ENCODE data around the gene FILIP1L. TPM values are rescaled to one million over a fixed set of nuclear protein-coding genes. Genes with fewer than 3 reads are reported as not detected.
A peak's percentile ranks its signal among the peaks of the same experiment; 100 is the strongest.

FILIP1L gene
- total and polyA plus RNA-seq, 2 of the 13 experiments (the other 11 are each of a cell fraction or from before 2014, with no cell fraction given): 8.1 to 187 TPM

- TF ChIP-seq CERS6 (CRISPR knock-in tag; IDR thresholded peaks at IDR 0.05): no peak
- no peak for TF ChIP-seq ZNF576 (CRISPR knock-in tag; IDR thresholded peaks at IDR 0.05)
- TF ChIP-seq ZNF160 (CRISPR knock-in tag; IDR thresholded peaks at IDR 0.05): no peak
- no peak for TF ChIP-seq SSRP1 (CRISPR knock-in tag; IDR thresholded peaks at IDR 0.05)
- peak; percentile 66 for TF ChIP-seq RBFOX2 (IDR thresholded peaks at IDR 0.05; ENCODE audit: low read depth, low read length)
- no peak for TF ChIP-seq RBM39 (IDR thresholded peaks at IDR 0.05; ENCODE audit: low read depth, low read length, poor library complexity, severe bottlenecking)
- no peak for TF ChIP-seq TRIM22 (IDR thresholded peaks at IDR 0.05)
- no peak for TF ChIP-seq ARNTL (CRISPR knock-in tag; IDR thresholded peaks at IDR 0.05)
- TF ChIP-seq ZSCAN22 (CRISPR knock-in tag; IDR thresholded peaks at IDR 0.05): no peak
- 0 out of 2 replicates have a peak, but pooled peaks have one; percentile 15 for TF ChIP-seq AFF4 (CRISPR knock-in tag; IDR thresholded peaks at IDR 0.05)
- TF ChIP-seq HHEX (CRISPR knock-in tag; IDR thresholded peaks at IDR 0.05): no peak
- 0 out of 2 replicates have a peak, but pooled peaks have one; percentile 68 for TF ChIP-seq KAT7 (CRISPR knock-in tag; IDR thresholded peaks at IDR 0.05; ENCODE audit: borderline replicate concordance)
- no peak for TF ChIP-seq FIP1L1 (IDR thresholded peaks at IDR 0.05; ENCODE audit: borderline replicate concordance, insufficient read depth, low read depth, low read length)
- peaks cover 74% of the 10 kb centered on the region for H3K79me2 ChIP-seq (ENCODE audit: insufficient read depth, low read length)
- in situ Hi-C loops (cut with HindIII; ENCODE audit: extremely low pct_ligation_motif_present, low pct_unique_long_range_greater_than_20kb) (loop anchor here (10.0 kb wide), 1 partner anchor 170 kb away; no protein-coding TSS in a partner anchor), intact Hi-C loops (cut with micrococcal nuclease; ENCODE audit: unreplicated experiment) (loop anchor here (5.0 kb wide), 1 partner anchor 188 kb away; no protein-coding TSS in a partner anchor)
- no peaks in the 10 kb centered on the region for H3K9me3 ChIP-seq (ENCODE audit: low read length)
- peaks cover 41% of the 10 kb centered on the region for H4K20me1 ChIP-seq (ENCODE audit: insufficient read depth, low read length)
- H3K36me3 ChIP-seq (replicated peaks in 1 of 2; ENCODE audit: control insufficient read depth in 1 of 2, insufficient read depth in 2 of 2, low read length in 2 of 2): peaks cover 9 to 23% of the 10 kb centered on the region in 2 experiments
- no peak overlapping the region for H2AFZ ChIP-seq (ENCODE audit: low read length)
- peak overlapping the region; percentile 73 to 92 (median 83) for H3K4me3 ChIP-seq (replicated peaks in 1 of 3; ENCODE audit: insufficient read depth in 1 of 3, low read depth in 2 of 3, low read length in 3 of 3)
- FAIRE-seq: no peak
- H3K27ac ChIP-seq (ENCODE audit: extremely low read length, insufficient read depth, low read length): peak overlapping the region; percentile 86
- BruUV-seq (replicated peaks): no TSS peak
- H3K9ac ChIP-seq (ENCODE audit: insufficient read depth, low read depth, low read length): peak overlapping the region; percentile 99
- H3K27me3 ChIP-seq (ENCODE audit: control insufficient read depth in 1 of 2, insufficient read depth in 2 of 2, low read length in 2 of 2): no peaks in the 10 kb centered on the region; a peak in 1 of 5 replicates
- DNase-seq (ENCODE audit: low spot score): no peak
- CTCF ChIA-PET (ENCODE audit: low intra/inter-chr PET ratio, low total read pairs): no interaction called here
- POLR2A ChIA-PET: interaction anchor here (1.6 to 2.4 kb wide), 2 partner anchors 10 to 386 kb away, joined by 7 read pairs; partner anchors contain the start of gene TBC1D23
- peak overlapping the region; percentile 92 for H3K4me2 ChIP-seq (ENCODE audit: low read depth, low read length)
- H3K4me1 ChIP-seq (ENCODE audit: insufficient read depth, low read length): peaks cover 58% of the 10 kb centered on the region
- no peak for ATAC-seq
- 44% methylated on average over 3 of the region's 3 CpGs for WGBS (ENCODE audit: low lambda C conversion rate)
Observed at GRCh38 chr3:99874237-99875002, 239.9 kb downstream of the FILIP1L start.

Measured in HepG2 (cell line).